Amygdala (tissue), 56 donors: ENCODE data around the gene ISL2.

ENCODE experiments used
- DNase-seq, 56 donors: peaks; one replicate each; lab custom pipeline; 2025; lab: John Stamatoyannopoulos, UW

Gene ISL2

GRCh38 chr15:76341366-76342057 is 4.9 kb downstream of the ISL2 start:
- DNase-seq, result no peak

GRCh38 chr15:76342058-76342381 is 5.4 kb downstream of the ISL2 start:
- no peak for DNase-seq

GRCh38 chr15:76342382-76343201 is 6.0 kb downstream of the ISL2 start:
- no peak for DNase-seq

GRCh38 chr15:76343313-76343996 is 6.9 kb downstream of the ISL2 start:
- no peak for DNase-seq

GRCh38 chr15:76344893-76345582 is 8.5 kb downstream of the ISL2 start:
- no peak for DNase-seq

- DNase-seq, result no peak
Observed at GRCh38 chr15:76345583-76345879, 9.0 kb downstream of the ISL2 start.

- DNase-seq, result no peak
Observed at GRCh38 chr15:76345880-76346668, 9.5 kb downstream of the ISL2 start.

GRCh38 chr15:76346669-76347481 is 10.3 kb downstream of the ISL2 start:
- no peak for DNase-seq

- DNase-seq, result no peak
Observed at GRCh38 chr15:76347482-76348055, 11.0 kb downstream of the ISL2 start.

GRCh38 chr15:76349301-76350070 is 12.9 kb downstream of the ISL2 start:
- no peak for DNase-seq

- no peak for DNase-seq
Observed at GRCh38 chr15:76353023-76353577, 16.5 kb downstream of the ISL2 start.

- no peak for DNase-seq
Observed at GRCh38 chr15:76353903-76354302, 17.3 kb downstream of the ISL2 start.

- DNase-seq, result no peak
Observed at GRCh38 chr15:76354823-76355440, 18.4 kb downstream of the ISL2 start.

- DNase-seq, result no peak
Observed at GRCh38 chr15:76358453-76358852, 21.9 kb downstream of the ISL2 start.

- no peak for DNase-seq
Observed at GRCh38 chr15:76359152-76359551, 22.6 kb downstream of the ISL2 start.

GRCh38 chr15:76360416-76360815 is 23.8 kb downstream of the ISL2 start:
- DNase-seq, result no peak

GRCh38 chr15:76363251-76363650 is 26.7 kb downstream of the ISL2 start:
- DNase-seq, result no peak

- no peak for DNase-seq
Observed at GRCh38 chr15:76366714-76367113, 30.1 kb downstream of the ISL2 start.
